Stomach (tissue), 9 donors: ENCODE data around the gene EEA1. TPM values are rescaled to one million over a fixed set of nuclear protein-coding genes. Genes with fewer than 3 reads are reported as not detected.

ENCODE experiments used
- DNase-seq, 2 donors: peaks; one replicate each; pipeline versions ENCODE4 v3.0.0 to v3.0.0-alpha.2; 2013 to 2019
- H3K27ac ChIP-seq, 5 donors: fragments of 200-600 bp in 4 of 5; sonication (generic) in 4 of 5; one replicate each; pipeline ENCODE4 v1.5.1; 2013 to 2019; ENCODE audit warnings: mild to moderate bottlenecking in 1 of 5, moderate library complexity in 1 of 5
- H3K27me3 ChIP-seq, 3 donors: fragments of 200-600 bp; sonication (generic); one replicate each; pipeline ENCODE4 v1.5.1; 2017 to 2019; ENCODE audit warnings: mixed run types in 1 of 3
- H3K36me3 ChIP-seq, 4 donors: fragments of 200-600 bp; sonication (generic); 1 replicate in 3 of 4; 2 replicates in 1 of 4; pipeline ENCODE4 v1.5.1; 2016 to 2019
- H3K4me1 ChIP-seq, 4 donors: fragments of 200-600 bp; sonication (generic); one replicate each; pipeline ENCODE4 v1.5.1; 2016 to 2019
- H3K4me3 ChIP-seq, 4 donors: fragments of 200-600 bp; sonication (generic) in 3 of 4; one replicate each; pipeline ENCODE4 v1.5.1; 2016 to 2019; ENCODE audit warnings: mild to moderate bottlenecking in 1 of 4
- H3K9me3 ChIP-seq, 4 donors: fragments of 200-600 bp; sonication (generic); one replicate each; pipeline ENCODE4 v1.5.1; 2016 to 2019
- EP300 ChIP-seq: sonication (generic); formaldehyde crosslinking; IDR thresholded peaks from one replicate; pipeline ENCODE4 v1.6.1; 2017; ENCODE audit warnings: antibody characterized with exemption
- POLR2A ChIP-seq, 4 donors: fragments of 450-650 bp; IDR thresholded peaks; one replicate each; pipeline ENCODE4 v1.6.1; 2016; ENCODE audit warnings: antibody characterized with exemption in 4 of 4, control low read depth in 2 of 4, mild to moderate bottlenecking in 1 of 4, moderate library complexity in 1 of 4
- POLR2AphosphoS5 ChIP-seq, 3 donors: sonication (generic); formaldehyde crosslinking; IDR thresholded peaks; one replicate each; pipeline ENCODE4 v1.6.1; 2016; ENCODE audit warnings: antibody characterized with exemption in 3 of 3
- WGBS, 5 donors: extraction: QIAGEN DNeasy Blood & Tissue Kit in 3 of 5; methylation state at CpG; one replicate each; pipeline versions ENCODE4 v1.1.5 to v1.1.7; 2013 to 2018; 5-methylcytosine and 5-hydroxymethylcytosine counted together
- intact Hi-C: fragments of 100-400 bp; cut with DNase I; formaldehyde crosslinking; loops from one replicate; pipeline ENCODE4 v1.15.1; 2023; ENCODE audit warnings: low total_unique reads
- polyA plus RNA-seq, 3 donors: library from polyadenylated mRNA; stranded (reverse); fragments of 200-250 nt; gene quantifications; one replicate each; pipeline ENCODE4 v1.2.3, GENCODE V29; 2013
- total RNA-seq, 5 donors: library from RNA; depleted of rRNA; stranded (reverse); fragments of >200 nt; gene quantifications; one replicate each; pipeline versions ENCODE4 v1.1.0 to v1.2.3, GENCODE V29; 2014 to 2016
- TF ChIP-seq, protein P1 (sequence below), 7 experiments: fragments of 450-650 bp in 4 of 7; fragments of 200-600 bp in 3 of 7; sonication (generic) in 3 of 7; IDR thresholded peaks; one replicate each; pipeline ENCODE4 v1.5.1; 2016 to 2019; ENCODE audit warnings: antibody characterized with exemption in 7 of 7, control low read depth in 2 of 7, mild to moderate bottlenecking in 1 of 7
- donor health status: healthy with polysubstance abuse.
- donor health status: Bipolar disorder and iron deficiency.
- donor health status: healthy.

EEA1 gene
- total and polyA plus RNA-seq, 8 donors, result 2.0 to 24.2 (median 10.8) TPM

DNA sequence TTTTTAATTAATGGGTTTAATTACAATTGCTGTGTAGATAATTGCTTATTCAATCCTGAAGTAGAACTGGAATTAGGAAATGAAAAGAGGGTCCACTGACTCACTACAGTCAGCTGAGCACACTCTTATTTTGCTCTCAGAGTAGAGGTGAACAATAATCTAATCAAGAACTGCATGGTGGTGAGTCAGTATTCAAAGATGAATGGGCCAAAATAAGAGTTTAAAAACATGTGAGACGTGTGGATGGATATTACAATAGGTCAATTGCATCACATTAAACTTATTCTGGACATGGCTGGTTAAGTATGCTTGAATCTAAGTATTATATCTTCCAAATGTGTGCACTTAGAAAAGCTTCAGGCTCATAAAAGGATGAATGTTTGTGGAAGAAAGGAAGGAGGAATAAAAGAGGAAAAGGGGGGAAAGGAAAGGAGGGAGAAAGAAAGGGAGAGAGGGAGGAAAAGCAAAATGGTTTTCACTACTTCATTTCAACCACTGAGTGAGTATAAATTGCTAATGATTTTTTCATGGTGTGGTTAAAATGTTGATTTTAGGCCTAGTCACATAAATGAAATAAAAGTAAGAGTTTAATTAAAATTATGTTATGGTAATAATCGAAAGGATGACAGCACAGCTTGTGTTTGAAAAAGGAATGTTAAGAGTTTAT is 27.0 kb upstream of the EEA1 start:
- intact Hi-C loops, result no loop called here

DNA sequence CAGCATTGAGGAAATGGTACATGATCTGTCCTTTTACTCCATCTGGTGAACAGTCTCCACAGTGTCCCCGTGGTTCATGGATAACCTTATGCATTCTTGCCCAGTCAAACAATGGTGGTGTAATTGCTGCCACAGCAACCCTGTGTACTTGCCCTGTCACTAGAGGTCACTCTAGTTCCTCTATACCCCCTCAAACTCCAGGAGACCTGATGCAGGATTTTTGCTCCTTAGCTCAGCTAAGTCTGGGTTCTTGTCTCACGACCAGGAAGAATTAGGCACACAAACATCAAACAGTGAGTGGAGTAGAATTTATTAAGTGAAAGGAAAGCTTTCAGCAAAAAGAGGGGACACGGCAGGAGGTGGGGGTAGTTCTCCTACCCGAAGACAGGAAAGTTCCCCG is 24.7 kb upstream of the EEA1 start:
- no peak overlapping the region for H3K4me3 ChIP-seq
- intact Hi-C loops, result no loop called here
- no peak for DNase-seq
- peaks cover 0 to 24% (median 16%) of the 10 kb centered on the region in 4 donors for H3K9me3 ChIP-seq
- no peaks in the 10 kb centered on the region for H3K27me3 ChIP-seq
- TF ChIP-seq, protein P1, sequence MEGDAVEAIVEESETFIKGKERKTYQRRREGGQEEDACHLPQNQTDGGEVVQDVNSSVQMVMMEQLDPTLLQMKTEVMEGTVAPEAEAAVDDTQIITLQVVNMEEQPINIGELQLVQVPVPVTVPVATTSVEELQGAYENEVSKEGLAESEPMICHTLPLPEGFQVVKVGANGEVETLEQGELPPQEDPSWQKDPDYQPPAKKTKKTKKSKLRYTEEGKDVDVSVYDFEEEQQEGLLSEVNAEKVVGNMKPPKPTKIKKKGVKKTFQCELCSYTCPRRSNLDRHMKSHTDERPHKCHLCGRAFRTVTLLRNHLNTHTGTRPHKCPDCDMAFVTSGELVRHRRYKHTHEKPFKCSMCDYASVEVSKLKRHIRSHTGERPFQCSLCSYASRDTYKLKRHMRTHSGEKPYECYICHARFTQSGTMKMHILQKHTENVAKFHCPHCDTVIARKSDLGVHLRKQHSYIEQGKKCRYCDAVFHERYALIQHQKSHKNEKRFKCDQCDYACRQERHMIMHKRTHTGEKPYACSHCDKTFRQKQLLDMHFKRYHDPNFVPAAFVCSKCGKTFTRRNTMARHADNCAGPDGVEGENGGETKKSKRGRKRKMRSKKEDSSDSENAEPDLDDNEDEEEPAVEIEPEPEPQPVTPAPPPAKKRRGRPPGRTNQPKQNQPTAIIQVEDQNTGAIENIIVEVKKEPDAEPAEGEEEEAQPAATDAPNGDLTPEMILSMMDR (IDR thresholded peaks at IDR 0.05), result no peak
- TF ChIP-seq POLR2AphosphoS5 (IDR thresholded peaks at IDR 0.05) (no peak), EP300 (no peak), POLR2A (IDR thresholded peaks at IDR 0.05) (no peak)
- no peaks in the 10 kb centered on the region for H3K4me1 ChIP-seq
- H3K27ac ChIP-seq, result no peak overlapping the region
- H3K36me3 ChIP-seq, result no peaks in the 10 kb centered on the region
- WGBS, 5 donors, result 77 to 95% (median 86%) methylated on average over 5 of the region's 5 CpGs

More for the DNA sequence above, 27.0 kb upstream of the EEA1 start:
- TF ChIP-seq POLR2AphosphoS5 (IDR thresholded peaks at IDR 0.05) (no peak), POLR2A (IDR thresholded peaks at IDR 0.05) (no peak), EP300 (no peak)
- TF ChIP-seq, protein P1 (IDR thresholded peaks at IDR 0.05), result no peak
- no peak overlapping the region for H3K27ac ChIP-seq
- H3K9me3 ChIP-seq, result peaks cover 0 to 24% (median 16%) of the 10 kb centered on the region in 4 donors
- no peaks in the 10 kb centered on the region for H3K27me3 ChIP-seq
- H3K36me3 ChIP-seq, result no peaks in the 10 kb centered on the region
- H3K4me3 ChIP-seq, result no peak overlapping the region
- 64 to 78% (median 69%) methylated on average over 2 of the region's 2 CpGs for WGBS, 5 donors
- DNase-seq, result no peak
- H3K4me1 ChIP-seq, result no peaks in the 10 kb centered on the region

DNA sequence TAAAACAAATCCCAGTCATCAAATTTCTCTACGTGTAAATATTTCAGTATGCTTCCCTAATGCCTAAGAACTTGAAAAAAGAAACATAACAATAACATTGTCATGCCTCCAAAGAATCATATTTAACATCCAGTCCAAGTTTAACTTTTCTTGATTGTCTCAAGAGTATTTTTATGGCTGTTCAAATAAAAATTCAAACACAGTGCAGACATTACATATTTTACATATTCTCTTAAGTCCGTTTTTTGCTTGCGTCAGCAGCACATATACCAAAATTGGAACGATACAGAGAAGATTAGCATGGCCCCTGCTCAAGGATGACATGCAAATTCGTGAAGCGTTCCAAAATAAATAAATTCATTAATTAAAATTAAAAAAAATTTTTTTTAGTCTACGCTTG is 23.3 kb upstream of the EEA1 start:
- Histone ChIP-seq H3K4me3 (no peak overlapping the region), H3K27me3 (no peaks in the 10 kb centered on the region), H3K27ac (no peak overlapping the region), H3K4me1 (no peaks in the 10 kb centered on the region), H3K36me3 (no peaks in the 10 kb centered on the region), H3K9me3 (peaks cover 0 to 21% (median 14%) of the 10 kb centered on the region in 4 donors)
- TF ChIP-seq, protein P1 (IDR thresholded peaks at IDR 0.05), result no peak
- TF ChIP-seq POLR2AphosphoS5 (IDR thresholded peaks at IDR 0.05) (no peak), POLR2A (IDR thresholded peaks at IDR 0.05) (no peak), EP300 (no peak)
- intact Hi-C loops, result no loop called here
- DNase-seq, result no peak
- WGBS, 5 donors, result 61 to 87% (median 83%) methylated on average over 7 of the region's 7 CpGs

DNA sequence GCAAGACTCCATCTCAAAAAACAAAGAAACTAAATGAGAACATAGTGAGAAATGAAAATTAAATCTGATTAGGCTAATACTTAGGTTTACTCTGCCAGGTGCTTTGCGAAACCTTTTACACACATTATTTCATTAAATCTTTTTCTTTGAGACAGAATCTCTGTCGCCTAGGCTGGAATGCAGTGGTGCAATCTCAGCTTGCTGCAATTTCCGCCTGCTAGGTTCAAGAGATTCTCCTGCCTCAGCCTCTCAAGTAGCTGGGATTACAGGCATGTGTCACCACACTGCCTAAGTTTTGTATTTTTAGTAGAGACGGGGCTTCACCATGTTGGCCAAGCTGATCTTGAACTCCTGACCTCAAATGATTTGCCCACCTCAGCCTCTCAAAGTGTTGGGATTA is 21.9 kb upstream of the EEA1 start:
- Histone ChIP-seq H3K4me3 (no peak overlapping the region), H3K36me3 (no peaks in the 10 kb centered on the region), H3K27me3 (no peaks in the 10 kb centered on the region), H3K4me1 (no peaks in the 10 kb centered on the region), H3K9me3 (peaks cover 0 to 14% (median 11%) of the 10 kb centered on the region in 4 donors), H3K27ac (no peak overlapping the region)
- no peak for DNase-seq
- TF ChIP-seq EP300 (no peak), POLR2AphosphoS5 (IDR thresholded peaks at IDR 0.05) (no peak), POLR2A (IDR thresholded peaks at IDR 0.05) (no peak)
- TF ChIP-seq, protein P1 (IDR thresholded peaks at IDR 0.05), result no peak
- WGBS, 5 donors, result 90 to 98% (median 94%) methylated on average over 4 of the region's 4 CpGs
- intact Hi-C loops, result no loop called here
